Measurements from ENCODE around the gene C1orf52.

Gene C1orf52

DNA sequence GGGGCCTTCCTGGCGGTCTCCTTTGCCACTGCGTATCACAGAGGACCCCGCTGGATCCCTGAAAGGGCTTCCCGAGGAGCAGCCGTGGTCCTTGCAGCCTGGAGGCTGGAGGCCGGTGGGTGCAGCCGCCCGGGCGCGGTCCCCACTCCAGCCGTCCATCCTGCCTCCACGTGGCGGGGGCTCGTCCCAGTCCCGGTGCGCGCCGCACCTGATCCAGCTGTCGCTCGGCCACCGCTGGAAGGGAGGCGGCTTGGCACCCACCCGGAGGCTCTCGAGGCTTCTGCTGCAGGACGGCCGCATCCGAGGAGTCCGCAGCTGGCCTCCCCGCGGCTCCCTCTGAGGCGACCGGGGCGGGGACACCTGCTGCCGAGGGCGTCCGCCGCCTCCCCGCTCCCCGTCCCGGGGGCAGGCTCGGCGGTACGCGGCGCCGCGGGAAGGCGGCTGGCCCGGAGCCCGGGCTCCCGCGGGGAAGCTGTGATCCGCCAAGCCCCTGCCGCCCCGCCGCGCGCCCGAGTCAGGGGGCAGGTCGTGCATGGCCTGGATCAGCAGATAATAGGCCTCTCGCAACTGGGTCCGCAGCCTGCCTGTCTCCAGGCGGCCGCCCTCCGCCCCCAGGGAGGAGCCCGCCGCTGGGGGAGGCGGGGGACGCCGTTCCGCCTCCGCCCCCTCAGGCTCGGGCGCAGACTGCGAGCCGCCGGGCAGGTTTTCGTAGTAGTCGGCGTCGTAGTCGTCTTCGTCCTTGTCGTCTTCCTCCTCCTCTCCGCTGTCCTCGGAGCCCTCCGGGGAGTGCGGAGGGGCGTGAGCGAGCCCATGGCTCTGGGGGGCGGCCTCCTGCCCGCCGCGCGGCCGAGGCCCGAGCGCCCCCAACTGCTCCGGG, 58.8 kb downstream of the C1orf52 start, which contains the start of gene SYDE2:
Gene SYDE2 (minus strand): TSS at position 554 of the 877 bp plus-strand sequence. CDS start 20 bp downstream, at position 534.
- H3K4me1 ChIP-seq (ENCODE audit: control insufficient read depth, insufficient read depth, low read length): no peaks in the 10 kb centered on the region
- peak within 1 kb of the TSS; percentile 82 for H3K4me3 ChIP-seq (ENCODE audit: low read length)
- no peaks in the 10 kb centered on the region for H3K27me3 ChIP-seq (ENCODE audit: control insufficient read depth, insufficient read depth, low read length)
- H3K9ac ChIP-seq (ENCODE audit: low read length): peak within 1 kb of the TSS; percentile 95
- no peaks in the 10 kb centered on the region for H3K9me3 ChIP-seq (ENCODE audit: control insufficient read depth, low read length)
- H3K36me3 ChIP-seq (ENCODE audit: control insufficient read depth, insufficient read depth, low read length): no peaks in the 10 kb centered on the region
